Measurements from ENCODE around the gene CLCN5.

CLCN5 gene

DNA sequence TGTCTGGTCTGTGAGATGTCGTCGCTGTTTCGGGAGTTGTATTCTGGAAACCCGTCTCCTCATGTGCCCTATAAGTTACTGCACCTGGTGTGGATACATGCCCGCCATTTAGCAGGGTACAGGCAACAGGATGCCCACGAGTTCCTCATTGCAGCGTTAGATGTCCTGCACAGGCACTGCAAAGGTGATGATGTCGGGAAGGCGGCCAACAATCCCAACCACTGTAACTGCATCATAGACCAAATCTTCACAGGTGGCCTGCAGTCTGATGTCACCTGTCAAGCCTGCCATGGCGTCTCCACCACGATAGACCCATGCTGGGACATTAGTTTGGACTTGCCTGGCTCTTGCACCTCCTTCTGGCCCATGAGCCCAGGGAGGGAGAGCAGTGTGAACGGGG lies 41.7 kb upstream of the CLCN5 start:
- H3K4me3 ChIP-seq (ENCODE audit: low read depth, low read length): no peak overlapping the region

DNA sequence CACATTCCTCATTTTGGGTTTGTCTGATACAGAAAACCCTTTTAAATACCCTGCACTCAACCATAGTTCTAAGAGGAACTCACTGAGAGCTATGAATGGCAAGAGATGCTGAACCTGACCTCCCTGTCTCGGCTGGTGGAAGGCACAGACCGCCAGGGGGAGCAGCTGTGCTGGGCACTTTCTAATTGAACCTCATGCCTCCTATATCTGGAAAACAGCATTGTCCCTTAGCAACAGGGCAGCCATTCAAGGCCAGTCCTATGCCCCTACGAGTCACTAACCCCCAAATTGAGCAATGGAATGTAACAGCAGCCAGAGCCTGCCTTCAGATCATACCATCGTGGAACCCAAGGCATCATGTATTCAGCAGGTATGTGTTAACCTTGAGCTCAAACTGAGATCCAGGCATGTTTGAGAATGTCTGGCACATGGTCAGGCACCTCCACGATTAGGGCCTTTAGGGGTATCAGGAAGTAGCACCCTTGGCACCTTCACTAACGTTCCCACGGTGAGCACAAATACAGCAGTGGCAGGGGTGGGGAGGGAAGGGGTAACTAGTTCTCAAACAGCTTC lies 38.0 kb upstream of the CLCN5 start:
- no peak overlapping the region for H3K4me3 ChIP-seq (ENCODE audit: low read depth, low read length)
- peak; percentile 88 for TF ChIP-seq CTCF (IDR thresholded peaks at IDR 0.05; ENCODE audit: low read depth, low read length)

More for the DNA sequence above, 41.7 kb upstream of the CLCN5 start:
- TF ChIP-seq CTCF (IDR thresholded peaks at IDR 0.05; ENCODE audit: low read depth, low read length): no peak

GRCh38 chrX:49892542-49892941 lies 29.9 kb upstream of the CLCN5 start:
- no peak overlapping the region for H3K4me3 ChIP-seq (ENCODE audit: low read depth, low read length)
- TF ChIP-seq CTCF (IDR thresholded peaks at IDR 0.05; ENCODE audit: low read depth, low read length): no peak

- TF ChIP-seq CTCF (IDR thresholded peaks at IDR 0.05; ENCODE audit: low read depth, low read length): no peak
- H3K4me3 ChIP-seq (ENCODE audit: low read depth, low read length): no peak overlapping the region
Measured at GRCh38 chrX:49896951-49897350, 25.4 kb upstream of the CLCN5 start.

DNA sequence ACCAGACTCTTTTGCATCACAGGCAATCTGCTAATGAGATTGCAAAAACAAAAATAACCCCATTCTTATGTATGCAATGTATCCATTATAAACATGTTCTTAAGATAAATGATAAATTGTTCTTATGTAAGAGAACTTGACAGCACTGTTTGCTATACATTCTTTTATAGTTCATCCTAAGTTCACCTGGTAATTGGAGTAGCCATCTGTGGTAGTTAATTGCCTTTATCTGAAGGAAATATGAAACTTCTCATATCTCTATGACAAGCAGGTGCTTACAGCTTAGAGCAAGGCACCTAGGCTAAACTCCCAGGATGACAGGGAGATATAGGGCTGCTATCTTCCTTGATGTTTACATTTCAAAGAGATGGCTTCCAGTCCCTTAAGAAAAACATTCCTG lies 21.3 kb upstream of the CLCN5 start:
- H3K4me3 ChIP-seq (ENCODE audit: low read depth, low read length): no peak overlapping the region
- TF ChIP-seq CTCF (IDR thresholded peaks at IDR 0.05; ENCODE audit: low read depth, low read length): no peak

DNA sequence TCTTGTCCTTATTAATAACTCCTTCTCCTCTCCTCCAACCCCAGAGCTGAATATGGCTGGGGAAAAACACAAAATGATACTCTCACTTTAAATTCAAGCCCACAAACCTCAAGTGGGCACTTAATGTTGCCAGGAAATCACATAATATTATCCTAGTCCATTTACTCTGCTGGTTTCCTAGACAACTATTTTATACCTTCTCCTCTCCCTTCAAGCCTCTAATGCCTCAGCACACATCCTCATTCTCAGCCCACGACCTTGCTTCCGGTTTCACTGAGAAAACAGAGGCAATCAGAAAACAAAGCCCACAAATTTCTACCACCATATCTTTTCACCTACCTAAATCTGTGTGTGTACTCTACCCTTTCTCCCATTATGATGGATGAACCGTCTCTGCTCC lies 12.1 kb upstream of the CLCN5 start:
- no peak overlapping the region for H3K4me3 ChIP-seq (ENCODE audit: low read depth, low read length)
- no peak for TF ChIP-seq CTCF (IDR thresholded peaks at IDR 0.05; ENCODE audit: low read depth, low read length)

DNA sequence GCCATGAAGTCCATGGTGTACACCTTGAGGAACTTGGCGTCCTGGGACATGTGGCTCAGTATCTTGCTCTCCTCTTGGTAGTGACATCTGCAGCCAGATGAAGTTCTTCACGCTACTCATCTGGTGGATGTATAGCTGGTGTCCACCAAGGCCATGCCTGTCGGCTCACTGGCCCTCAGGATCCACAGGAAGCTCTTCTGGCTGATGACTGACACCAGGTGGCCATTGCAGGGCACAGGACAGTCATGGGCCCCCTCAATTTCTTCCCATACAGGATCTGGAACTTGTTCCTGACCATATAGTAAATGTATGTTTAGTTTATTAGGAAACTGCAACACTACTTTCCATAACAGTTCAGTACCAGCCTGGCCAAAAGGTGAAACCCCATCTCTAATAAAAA lies 10.3 kb upstream of the CLCN5 start:
- no peak overlapping the region for H3K4me3 ChIP-seq (ENCODE audit: low read depth, low read length)
- no peak for TF ChIP-seq CTCF (IDR thresholded peaks at IDR 0.05; ENCODE audit: low read depth, low read length)
